ENCODE data around the gene GALNT16.
A peak's percentile ranks its signal among the peaks of the same experiment; 100 is the strongest.

The GALNT16 gene

DNA sequence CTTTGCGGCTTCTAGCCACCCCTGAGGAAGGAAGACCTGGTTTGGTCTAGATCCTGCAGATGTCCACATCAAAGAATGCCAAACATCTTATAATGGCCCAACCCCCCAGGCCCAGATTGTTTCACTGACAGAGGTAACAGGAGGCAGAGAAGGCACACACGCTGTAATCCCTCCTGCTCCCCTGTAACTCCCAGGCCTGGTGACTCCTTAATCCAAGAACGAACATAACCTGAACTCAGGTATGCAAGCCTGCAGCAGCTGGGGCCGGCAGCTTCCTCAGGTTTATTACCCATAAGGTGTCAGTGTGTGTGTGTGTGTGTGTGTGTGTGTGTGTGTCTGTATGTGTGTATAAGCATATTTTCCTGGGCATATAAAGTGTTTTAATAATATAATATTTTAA is 85.4 kb downstream of the GALNT16 start:
- no peak for ATAC-seq

DNA sequence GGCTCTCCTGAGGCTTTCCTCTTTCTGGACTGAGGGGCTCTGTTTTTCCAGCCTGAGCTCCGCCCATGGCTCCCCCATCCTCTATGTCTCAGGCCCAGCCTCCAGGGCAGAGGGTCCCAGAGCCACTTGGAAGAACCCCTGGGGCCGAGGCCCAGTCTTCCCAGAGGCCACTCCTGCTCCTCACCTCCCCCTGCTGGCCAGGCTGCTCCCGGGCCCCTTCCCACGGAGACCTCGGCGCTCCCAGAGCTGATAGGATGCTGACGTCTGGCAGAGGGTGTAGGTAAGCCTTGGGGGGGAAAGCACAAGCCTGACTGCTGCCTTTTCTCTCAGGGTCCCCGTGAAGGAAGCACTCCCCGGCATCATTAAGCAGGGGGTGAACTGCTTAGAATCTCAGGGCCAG is 86.8 kb downstream of the GALNT16 start:
- ATAC-seq, result no peak

DNA sequence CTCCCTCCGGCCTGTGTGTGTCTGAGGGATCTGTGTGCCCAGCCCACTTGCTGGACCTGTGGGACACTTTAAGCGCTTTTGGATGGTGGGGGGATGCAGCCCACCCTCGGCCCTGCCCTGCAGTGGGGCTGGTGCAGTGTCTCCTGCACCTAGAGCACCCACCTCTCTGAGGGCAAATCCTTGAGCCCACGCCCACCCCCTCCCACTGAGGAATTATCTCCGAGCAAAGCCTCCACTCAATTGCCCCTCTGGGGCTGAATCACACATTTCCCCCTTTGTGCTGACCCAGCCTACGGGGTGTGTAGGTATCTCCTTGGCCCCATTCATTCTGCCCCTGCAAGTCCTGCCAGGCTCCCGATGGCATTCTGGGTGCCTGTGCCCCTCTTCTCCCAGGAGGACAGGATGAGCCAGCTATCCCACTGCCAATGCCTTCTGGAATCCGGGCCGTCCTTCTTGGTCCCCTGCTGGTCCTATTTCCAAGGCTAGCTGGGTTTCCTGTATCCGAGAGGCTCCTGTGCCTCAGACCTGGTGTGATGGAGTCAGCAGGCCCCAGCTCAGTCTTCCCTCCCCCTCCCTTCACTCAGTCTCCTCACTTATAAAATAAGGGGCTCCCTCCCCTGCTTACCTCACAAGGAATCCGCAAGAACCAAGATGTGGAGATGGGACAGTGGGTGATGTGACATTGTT is 89.3 kb downstream of the GALNT16 start:
- no peak for ATAC-seq

DNA sequence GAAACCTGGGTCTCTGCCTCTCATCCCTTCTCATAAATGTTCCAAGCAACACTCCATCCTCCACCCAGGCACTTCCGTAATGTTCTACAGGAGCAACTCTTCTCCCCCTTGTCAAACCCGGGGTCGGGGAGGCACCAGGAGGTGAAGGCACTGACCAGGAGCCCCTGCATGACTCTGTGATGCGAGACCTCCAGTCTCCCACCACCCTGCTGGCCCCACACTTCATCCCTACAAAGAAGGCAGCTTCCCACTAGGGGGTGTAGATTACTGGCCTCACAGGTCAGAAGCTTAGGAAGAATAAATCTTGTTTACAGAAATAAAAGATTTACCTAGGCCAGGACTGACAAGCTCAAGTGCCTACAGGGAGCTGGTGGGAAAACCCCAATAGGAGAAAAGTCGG is 90.9 kb downstream of the GALNT16 start:
- ATAC-seq, result no peak

DNA sequence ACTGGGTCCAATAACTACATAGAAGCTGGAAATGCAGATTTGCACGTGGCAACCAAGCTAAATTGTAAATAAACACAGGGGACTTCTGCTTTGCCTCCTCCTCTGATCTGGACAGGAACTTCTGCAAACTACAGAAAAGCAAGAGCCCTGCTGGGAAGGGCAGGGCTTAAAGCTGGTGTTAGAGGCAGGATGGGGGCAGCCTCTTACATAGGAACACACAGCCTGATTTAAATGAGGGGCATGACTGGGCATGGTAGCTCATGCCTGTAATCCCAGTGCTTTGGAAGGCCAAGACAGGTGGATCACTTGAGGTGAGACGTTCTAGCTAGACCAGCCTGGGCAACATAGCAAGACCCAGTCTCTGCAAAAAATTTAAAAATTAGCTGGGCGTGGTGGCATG is 91.4 kb downstream of the GALNT16 start:
- ATAC-seq, result no peak

DNA sequence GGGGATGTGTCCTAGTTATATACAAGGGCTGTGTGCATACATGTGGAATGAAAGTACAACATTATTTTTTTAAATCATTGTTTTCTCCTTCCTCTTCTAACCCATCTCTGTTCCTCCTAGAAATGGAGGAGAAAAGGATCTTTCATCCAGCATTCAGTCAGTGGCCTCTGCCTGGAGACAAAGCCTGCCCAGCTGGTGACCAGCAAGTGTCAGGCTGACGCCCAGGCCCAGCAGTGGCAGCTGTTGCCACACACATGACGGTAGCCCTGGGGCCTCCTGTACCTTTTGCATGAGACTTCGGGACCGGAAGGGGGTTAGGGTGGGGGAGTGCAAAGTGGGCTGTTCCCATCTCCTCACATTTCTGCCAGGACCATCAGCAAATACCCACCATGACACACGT is 92.0 kb downstream of the GALNT16 start:
- no peak for ATAC-seq

DNA sequence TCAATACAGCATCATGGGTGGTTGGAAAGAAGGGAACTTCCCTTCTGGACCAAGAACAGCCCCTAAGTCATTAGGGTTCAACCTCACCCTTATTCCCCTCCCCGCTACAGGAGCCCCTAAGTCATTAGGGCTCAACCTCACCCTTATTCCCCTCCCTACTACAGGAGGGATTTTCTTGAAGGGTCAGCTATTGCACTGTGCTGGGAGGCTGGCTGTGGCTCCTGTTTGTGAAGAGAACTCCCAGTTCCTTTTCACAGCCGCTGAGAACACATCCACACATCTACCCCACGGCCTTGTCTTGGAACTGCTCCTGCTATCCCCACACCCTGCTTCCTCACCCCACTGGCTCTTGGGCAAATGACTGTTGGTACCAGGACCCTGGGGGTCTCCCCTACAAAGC is 93.2 kb downstream of the GALNT16 start:
- ATAC-seq, result no peak

DNA sequence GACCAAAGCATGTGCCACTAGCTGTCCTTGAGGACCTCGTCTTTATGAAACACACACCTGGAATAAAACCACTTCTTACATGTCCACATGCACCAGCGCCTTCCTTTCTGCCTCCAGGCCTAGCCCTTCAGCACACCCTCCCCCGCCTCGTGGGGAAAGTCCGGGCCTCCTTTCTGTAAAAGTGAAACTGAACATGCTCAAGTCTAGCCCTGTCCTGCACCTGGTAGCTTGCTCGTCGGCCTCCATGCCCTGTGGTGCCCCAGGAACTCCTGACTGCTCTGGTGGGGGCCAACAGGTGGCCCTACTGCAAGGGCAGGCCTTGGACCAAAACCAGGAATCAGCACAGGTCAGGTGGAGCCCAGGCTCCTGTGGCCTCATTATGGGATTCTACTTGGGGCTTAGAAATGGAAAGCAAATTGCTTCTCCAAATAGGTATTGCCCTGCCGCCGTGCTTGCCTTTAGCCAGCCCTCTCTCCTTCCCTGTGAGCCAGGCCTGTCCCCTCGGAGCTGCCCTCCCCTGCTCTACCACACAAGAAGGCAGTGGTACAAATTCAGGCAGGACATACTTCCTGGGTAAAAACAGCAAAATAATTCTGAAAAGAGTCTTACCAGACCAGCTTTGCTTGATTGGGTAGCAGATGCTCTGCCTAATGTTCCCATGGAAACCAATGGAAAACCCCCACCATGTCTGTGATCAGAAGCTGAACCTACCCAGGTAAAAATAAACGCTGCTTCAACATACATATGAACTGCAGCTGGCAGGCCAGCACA is 94.6 kb downstream of the GALNT16 start:
- ATAC-seq, result peak; percentile 83 to 85

DNA sequence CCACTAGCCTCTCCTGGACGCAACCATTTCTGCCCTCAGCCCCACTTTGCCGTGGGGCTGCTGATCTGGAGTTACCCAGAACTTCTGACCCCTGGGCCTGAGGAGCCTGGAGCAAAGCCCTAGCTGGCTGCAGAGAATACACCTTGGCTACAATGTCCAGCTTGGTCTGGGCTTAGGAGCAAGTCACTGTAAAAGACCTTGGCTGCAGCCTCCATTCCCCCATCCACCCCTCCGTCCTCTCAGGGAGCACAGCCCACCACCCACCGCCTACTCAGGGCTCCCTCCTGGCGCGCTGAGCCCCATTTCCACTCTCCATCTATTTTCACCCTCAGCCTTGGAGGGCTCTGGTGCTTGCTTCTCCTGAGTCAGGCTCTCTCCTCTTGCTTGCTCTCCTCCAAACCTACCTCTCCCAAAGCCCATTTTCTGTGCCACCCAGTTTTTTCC is 95.2 kb downstream of the GALNT16 start:
- no peak for ATAC-seq

DNA sequence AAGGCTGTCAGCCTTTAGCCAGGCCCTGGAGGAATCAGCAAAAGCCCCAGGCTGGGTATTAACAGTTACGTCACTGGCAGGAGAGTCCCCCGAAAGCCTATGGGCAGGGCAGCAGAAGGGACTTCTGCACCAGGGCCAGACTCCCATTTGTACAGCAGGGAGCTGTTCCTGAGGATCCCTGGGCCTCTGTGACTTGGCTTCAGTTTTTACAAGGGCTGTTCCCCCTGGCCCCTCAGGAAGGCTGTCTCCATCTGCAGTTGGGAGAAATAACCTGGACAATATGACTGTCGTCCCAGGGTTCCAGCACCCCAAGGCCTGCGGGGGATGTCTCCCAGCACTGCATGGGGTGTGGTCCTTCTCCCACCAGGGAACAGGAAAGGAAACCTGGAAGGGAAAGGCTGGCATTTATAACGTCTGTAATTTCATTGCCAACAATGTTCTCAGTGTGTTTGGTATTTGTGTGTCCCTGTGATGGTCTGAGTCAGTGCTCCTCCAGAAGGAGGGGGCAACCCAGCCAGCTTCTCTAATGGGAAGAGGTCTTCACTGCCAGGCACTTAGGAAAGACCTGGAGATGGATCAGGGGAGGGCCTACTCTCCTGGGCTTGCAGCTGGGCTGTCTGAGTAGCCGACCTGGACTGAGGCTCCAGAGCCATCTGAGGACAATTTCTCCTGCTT is 95.8 kb downstream of the GALNT16 start:
- ATAC-seq, result no peak

DNA sequence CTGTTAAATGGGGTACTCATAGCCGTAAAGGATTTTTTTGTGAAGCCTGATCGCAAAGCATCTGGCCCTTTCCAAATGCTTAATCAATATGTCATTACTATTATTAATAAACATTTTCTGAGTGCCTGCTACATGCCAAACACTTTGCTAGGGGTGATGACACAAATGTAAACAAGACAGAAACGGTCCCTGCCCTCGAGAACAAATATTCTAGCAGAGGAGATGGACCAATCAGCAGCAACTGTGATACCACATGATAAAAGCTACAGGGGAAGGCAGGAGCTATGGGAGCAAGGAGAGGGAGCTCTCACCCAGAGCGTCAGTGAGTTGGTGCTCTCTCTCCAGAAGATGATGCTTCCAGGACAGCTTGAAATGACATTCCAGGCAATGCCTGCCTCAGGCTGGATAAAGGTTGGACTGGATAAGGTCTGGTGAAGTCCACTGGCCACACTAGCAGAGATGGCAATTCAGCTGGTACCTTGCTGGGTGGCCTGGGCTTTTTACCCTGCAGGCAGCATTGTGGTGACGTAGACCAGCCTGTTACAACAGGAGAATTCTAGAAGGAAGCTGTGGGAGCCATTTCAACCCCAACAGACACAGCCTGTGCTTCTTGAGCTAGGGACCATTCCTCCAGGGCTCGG is 97.1 kb downstream of the GALNT16 start:
- ATAC-seq, result no peak

DNA sequence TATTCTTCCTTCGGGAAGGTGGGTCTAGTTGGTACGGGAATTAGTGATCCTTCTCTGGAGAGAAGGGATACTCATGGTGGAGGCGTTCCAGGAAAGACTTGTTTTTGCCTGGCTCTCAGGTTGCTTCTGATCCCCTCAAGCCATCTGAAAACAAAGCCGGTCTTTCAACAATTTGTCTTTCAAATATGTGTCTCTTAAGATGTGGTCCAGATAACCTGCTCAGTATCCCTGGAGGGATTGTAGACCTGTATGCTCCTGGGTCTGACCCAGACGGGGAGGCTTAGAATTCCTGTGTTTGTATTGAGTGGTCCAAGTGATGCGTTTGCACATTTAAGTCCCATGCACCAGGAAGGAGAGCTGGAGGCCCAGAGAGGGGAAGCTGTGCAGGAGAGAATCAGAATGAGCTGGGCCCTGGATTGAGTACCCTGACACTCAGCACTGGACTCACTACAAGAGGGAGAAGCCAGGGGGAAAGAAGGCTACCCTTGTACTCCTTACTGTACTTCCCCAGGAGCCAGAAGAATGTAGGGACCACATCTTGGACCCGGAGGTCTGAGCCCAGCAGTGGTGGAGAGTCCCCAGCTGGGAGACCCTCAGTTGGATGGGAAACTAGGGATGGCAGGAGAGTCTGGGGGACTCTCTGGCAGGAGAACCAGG is 97.7 kb downstream of the GALNT16 start:
- ATAC-seq, result no peak

DNA sequence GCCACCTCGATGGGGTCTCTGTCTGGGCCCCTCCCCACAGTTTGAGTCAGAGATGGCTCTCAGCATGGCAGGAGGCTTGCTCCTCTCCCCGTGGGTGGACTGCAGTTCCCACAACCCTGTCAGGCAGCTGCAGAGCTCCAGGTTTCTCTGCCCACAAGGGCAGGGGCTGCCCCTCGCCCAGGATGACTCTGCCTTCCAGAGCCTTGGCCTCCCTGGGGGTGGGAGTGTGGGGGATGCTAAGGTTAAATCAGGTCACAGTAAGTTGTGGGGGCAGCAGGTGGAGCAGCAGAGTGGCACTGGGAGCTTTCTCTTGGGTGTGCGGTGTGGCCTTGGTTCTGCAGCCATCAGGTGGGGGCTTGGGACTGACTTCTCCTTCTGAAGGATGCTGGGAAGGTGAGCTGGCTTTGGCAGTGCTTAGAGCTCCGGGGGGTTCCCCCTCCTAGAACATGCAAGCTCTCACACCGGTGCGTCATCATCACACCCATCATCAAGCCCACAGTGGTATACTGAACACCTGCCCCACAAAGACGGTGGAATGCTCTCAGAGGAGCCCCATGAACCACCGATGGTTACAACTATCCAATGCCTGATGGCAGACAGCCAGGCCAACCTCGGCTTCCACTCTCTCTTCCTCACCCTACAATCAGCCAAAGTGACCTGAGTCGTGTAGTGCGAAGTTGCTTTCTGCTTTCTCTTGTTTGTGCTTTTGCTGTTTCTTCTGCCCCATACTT is 98.4 kb downstream of the GALNT16 start:
- ATAC-seq, result peak; percentile 83 to 84

DNA sequence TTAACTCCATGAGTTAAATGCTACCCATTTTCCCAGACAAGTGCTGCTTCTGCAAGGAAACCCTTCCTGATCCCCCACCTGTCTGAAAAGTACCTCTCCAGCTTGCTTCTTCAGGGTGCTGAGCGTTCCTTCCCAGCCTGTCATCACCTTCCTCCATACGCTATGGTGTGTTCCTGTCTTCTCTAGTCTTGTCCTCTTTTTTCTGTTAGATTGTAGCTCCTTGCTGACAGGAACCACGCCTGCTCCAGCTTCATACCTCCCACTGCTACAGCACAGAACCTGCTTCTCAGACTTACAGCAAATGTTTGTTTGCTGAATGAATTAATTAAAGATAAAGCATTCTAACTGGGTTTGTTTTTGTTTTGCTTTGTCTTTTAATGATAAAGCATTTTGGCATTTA is 99.0 kb downstream of the GALNT16 start:
- no peak for ATAC-seq

DNA sequence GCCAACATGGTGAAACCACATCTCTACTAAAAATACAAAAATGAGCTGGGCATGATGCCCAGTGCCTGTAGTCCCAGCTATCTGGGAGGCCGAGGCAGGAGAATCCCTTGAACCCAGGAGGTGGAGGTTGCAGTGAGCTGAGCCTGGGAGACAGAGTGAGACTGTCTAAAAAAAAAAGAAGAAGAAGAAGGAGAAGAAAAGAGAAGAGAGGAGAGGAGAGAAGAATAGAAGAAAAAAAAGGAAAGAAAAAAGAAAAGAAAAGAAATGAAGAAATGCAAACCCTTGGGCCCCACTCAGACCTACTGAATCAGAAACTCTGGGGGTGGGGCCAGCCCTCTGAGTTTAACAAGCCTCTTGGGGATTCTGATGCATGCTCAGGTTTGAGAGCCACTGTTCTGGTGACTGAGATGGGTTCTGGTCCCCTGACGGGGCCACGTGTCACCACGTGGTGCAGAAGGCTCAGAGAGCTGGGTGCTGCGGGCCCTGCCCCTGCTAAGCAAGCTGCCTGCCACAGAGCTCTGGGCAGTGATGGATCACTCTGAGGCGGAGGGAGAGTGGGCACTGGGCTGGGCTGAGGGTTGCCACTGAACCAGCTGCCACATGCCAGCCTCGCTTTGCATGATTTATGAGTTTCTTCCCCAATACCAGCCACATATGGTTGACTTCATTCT is 100.6 kb downstream of the GALNT16 start:
- no peak for ATAC-seq

DNA sequence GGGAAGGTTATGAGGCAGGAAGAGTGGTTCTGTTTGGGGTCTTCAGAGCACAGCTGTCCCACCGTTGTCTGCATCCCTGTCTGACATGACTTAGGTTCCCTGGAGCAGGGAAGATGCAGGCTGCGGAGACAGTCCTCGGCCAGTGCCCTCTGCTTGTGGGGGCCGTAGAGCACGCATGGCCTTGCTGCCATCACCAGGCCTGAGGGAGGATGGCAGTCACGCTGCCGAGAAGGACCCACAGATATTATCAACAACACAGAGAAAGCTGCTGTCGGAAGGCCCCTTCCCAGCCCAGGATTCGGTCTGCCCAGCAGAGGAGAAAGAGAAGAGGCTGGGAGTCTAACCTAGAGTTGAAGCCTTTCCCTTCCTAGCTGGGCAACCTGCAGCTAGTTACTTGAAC is 103.1 kb downstream of the GALNT16 start:
- ATAC-seq, result no peak

DNA sequence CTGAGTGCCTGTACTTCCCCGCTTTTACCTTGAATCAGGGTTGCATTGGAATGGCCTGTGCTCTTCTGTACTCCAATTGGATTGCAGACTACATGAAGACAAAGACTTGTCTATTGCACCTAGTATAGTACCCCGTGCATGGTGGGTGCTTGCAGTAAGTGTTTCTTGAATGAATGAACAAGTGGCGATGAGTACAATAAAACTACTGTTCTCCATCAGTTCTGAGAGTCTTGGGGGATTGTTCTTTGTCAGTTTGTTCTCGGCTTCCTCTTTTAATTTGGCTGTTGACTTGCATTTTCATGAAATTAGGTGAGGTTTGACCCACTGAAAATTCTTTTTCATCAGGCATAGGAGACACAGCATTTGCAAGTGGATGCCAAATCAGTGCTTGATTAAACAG is 104.0 kb downstream of the GALNT16 start:
- ATAC-seq, result no peak

DNA sequence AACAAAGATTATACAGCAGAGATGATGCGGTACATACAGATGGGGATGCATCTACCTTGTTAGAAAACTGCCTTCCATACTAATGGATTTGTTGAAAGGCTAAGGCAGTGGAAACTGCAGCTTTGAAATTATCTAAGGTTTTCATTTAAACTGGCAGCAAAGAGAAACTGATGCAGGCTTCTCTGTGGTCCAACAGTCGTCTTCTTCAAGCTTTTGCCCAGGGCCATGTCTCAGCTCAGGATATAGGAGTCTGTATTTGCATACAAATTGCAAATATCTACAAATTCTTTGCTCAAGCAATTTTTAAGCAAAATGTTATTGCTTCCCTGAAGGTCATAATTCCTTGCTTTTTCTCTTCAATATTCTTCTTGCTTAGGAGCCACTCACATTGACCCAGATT is 104.4 kb downstream of the GALNT16 start:
- ATAC-seq, result no peak

DNA sequence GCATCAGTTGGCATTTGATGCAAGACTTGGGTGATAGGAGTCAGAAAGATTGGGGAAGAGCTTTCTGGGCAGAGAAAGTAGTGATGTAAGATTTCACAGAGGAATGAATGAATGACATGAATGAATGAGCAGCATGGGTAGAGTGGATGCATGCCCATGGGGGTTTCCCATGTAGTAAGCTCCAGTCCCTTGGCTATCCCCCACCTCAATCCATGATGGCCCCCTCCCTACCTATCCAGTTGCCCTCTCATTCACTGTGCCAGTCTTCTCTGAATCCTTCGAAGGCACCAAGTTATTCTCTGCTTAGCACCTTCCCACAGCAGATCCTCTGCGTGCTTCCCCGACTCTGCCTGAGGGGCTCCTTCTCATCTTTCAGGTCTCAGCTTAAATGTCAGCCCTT is 106.1 kb downstream of the GALNT16 start:
- no peak for ATAC-seq

DNA sequence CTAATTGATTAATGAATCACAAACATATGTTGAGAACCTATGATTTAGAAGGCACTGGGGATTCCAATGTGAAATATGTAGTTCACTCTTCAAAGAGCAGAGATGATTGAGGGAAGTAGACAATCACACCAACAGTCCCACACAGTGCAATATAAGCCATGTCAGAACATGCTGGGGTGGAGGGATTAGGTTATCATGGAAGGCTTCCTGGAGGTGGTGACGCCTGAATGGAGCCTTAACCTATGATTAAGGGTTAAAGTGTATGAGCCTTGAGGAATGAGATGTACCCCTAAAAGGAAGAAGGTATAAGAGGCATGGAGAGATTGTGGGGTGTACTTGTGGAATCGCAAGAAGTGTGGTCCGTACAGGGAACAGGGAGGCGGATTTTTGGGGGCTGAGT is 106.8 kb downstream of the GALNT16 start:
- ATAC-seq, result no peak

DNA sequence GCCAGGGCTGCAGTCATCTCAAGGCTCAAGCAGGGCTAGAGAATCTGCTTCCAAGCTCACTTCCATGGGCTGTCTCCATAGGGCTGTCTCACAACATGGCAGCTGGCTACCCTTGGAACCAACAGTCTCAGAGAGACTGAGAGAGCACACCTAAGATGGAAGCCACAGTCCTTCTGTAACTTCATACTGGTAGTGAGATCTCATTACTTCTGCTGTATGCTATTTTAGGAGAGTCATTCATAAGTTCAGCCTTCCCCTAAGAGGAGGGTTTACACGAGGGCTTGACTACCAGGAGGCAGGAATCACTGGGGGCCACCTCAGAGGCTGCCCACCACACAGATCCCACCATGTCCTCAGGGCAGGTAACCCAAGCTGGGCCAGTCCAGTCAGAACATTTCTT is 108.4 kb downstream of the GALNT16 start:
- no peak for ATAC-seq

DNA sequence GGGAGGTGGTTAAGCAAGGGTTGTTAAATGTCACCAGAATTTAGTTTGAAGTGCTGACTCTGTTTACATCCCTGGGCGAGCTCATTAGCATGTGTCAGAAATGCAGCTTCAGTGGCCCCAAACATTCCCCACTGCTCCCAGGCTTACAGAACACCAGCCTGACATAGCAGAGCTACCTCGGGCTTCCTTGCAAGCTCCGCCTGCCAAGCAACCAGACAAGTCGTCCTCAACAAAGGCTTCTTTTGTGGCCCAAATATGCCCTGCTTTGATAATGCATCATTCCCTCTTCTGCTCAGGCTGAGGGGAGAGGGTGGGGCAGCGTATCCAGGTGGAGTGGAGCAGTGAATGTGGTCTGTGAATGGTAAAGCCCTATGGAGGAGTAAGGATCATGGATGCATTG is 110.1 kb downstream of the GALNT16 start:
- ATAC-seq, result no peak

Measured in activated CD4-positive, CD25-positive, alpha-beta regulatory T cell treated with anti-CD3 and anti-CD28 coated beads, Interleukin-2, amount 50 U/mL, for 24 hours (primary cell).